PC-3 (cell line): ENCODE results near the gene ZSCAN5A. TPM values are rescaled to one million over a fixed set of nuclear protein-coding genes. Genes with fewer than 3 reads are reported as not detected.

Experiments used
- ATAC-seq: fragments of 200-7000 bp; cut with Tn5 transposase; 2 replicates; pipeline ENCODE4 v1.9.1; 2020; ENCODE audit warnings: mild to moderate bottlenecking, moderate library complexity
- BruUV-seq: library from RNA; stranded (reverse); fragments of 400-500 nt; replicated peaks from 2 replicates; lab custom pipeline; 2021; lab: Mats Ljungman, UMichigan
- CTCF ChIA-PET: fragments of 300-600 bp; sonication (Branson Sonifier 250); formaldehyde crosslinking; loops from one replicate; lab custom pipeline; 2022; ENCODE audit warnings: antibody characterized with exemption; lab: Charles Lee
- POLR2A ChIA-PET: fragments of 300-600 bp; sonication (Branson Sonifier 250); formaldehyde crosslinking; loops from one replicate; lab custom pipeline; 2022; ENCODE audit warnings: antibody characterized with exemption; ENCODE audit not compliant: unreplicated experiment; lab: Charles Lee
- DNase-seq: peaks from one replicate; pipeline ENCODE4 v3.0.0-alpha.2; 2015
- H2AFZ ChIP-seq: fragments of 300-600 bp; sonication (generic); 2 replicates; pipeline ENCODE4 v1.6.0; 2016; ENCODE audit warnings: antibody characterized with exemption, low read length
- H3F3A ChIP-seq: fragments of 300-600 bp; sonication (generic); one replicate; pipeline ENCODE4 v1.6.0; 2017; ENCODE audit warnings: antibody characterized with exemption, low read length, control low read depth, mild to moderate bottlenecking; ENCODE audit not compliant: unreplicated experiment
- H3K27ac ChIP-seq: fragments of 300-600 bp; sonication (generic); 2 replicates; pipeline ENCODE4 v1.5.1; 2016; ENCODE audit warnings: mild to moderate bottlenecking, low read length
- H3K27me3 ChIP-seq: fragments of 300-600 bp; sonication (generic); 2 replicates; pipeline ENCODE4 v1.6.1; 2016; ENCODE audit warnings: low read length, mixed read lengths
- H3K36me3 ChIP-seq: fragments of 300-600 bp; sonication (generic); 2 replicates; pipeline ENCODE4 v1.6.1; 2016; ENCODE audit warnings: low read depth, mixed run types, low read length, mixed read lengths
- H3K4me1 ChIP-seq: fragments of 300-600 bp; sonication (generic); 2 replicates; pipeline ENCODE4 v1.5.1; 2016; ENCODE audit warnings: low read length; ENCODE audit not compliant: insufficient read depth
- H3K4me2 ChIP-seq: fragments of 300-600 bp; sonication (generic); 2 replicates; pipeline ENCODE4 v1.6.0; 2016; ENCODE audit warnings: low read length
- H3K4me3 ChIP-seq: fragments of 300-600 bp; sonication (generic); 2 replicates; pipeline ENCODE4 v1.5.1; 2016; ENCODE audit warnings: mild to moderate bottlenecking, low read length, mixed read lengths
- H3K79me2 ChIP-seq: fragments of 300-600 bp; sonication (generic); 2 replicates; pipeline ENCODE4 v1.6.1; 2017; ENCODE audit warnings: low read length, mixed read lengths
- H3K9ac ChIP-seq: fragments of 300-600 bp; sonication (generic); 2 replicates; pipeline ENCODE4 v1.6.0; 2016; ENCODE audit warnings: mild to moderate bottlenecking, low read length
- H3K9me2 ChIP-seq: fragments of 300-600 bp; sonication (generic); replicated peaks from 2 replicates; pipeline ENCODE4 v1.6.1; 2016; ENCODE audit warnings: mixed run types, low read length, mixed read lengths
- H3K9me3 ChIP-seq: fragments of 300-600 bp; sonication (generic); 2 replicates; pipeline ENCODE4 v1.6.1; 2016; ENCODE audit warnings: low read length, mixed read lengths
- H4K20me1 ChIP-seq: fragments of 300-600 bp; sonication (generic); 2 replicates; pipeline ENCODE4 v1.6.1; 2016; ENCODE audit warnings: low read length, mixed read lengths
- CTCF ChIP-seq: fragments of 300-600 bp; sonication (generic); conservative IDR thresholded peaks from 2 replicates; pipeline ENCODE4 v1.5.1; 2017; ENCODE audit warnings: antibody characterized with exemption, low read depth, mild to moderate bottlenecking, low read length
- EZH2 ChIP-seq: fragments of 300-600 bp; sonication (generic); IDR thresholded peaks from one replicate; pipeline ENCODE4 v1.6.1; 2017; ENCODE audit warnings: antibody characterized with exemption, mild to moderate bottlenecking, low read length; ENCODE audit not compliant: unreplicated experiment
- EZH2phosphoT487 ChIP-seq: fragments of 300-600 bp; sonication (generic); IDR thresholded peaks from 2 replicates; pipeline ENCODE4 v1.6.1; 2018; ENCODE audit warnings: mild to moderate bottlenecking, antibody characterized with exemption, low read length, borderline replicate concordance
- intact Hi-C: fragments of 100-400 bp; cut with micrococcal nuclease; formaldehyde crosslinking; loops from 2 replicates; pipeline ENCODE4 v1.9.0; 2023
- total RNA-seq: library from RNA; depleted of rRNA; stranded (reverse); fragments of >200 nt; gene quantifications from 2 replicates; pipeline ENCODE4 v1.2.3, GENCODE V29; 2014

ZSCAN5A gene
- total RNA-seq, 1 experiment from 2014 or later, result 23.7 TPM

- no peaks in the 10 kb centered on the region for H3K9me2 ChIP-seq
- H2AFZ ChIP-seq, result no peak overlapping the region
- H3K27me3 ChIP-seq, result no peaks in the 10 kb centered on the region
- no peak overlapping the region for H3K9ac ChIP-seq
- no peaks in the 10 kb centered on the region for H4K20me1 ChIP-seq
- H3K4me2 ChIP-seq, result no peak overlapping the region
- intact Hi-C loops, result no loop called here
- no peaks in the 10 kb centered on the region for H3K79me2 ChIP-seq
- ATAC-seq (no peak), DNase-seq (no peak)
- H3F3A ChIP-seq, result no peaks in the 10 kb centered on the region
- no peak overlapping the region for H3K27ac ChIP-seq
- no peaks in the 10 kb centered on the region for H3K36me3 ChIP-seq
- no peaks in the 10 kb centered on the region for H3K9me3 ChIP-seq
- POLR2A ChIA-PET, result no interaction called here
- TF ChIP-seq EZH2, result no peak
- TF ChIP-seq CTCF, result no peak
- no peak for TF ChIP-seq EZH2phosphoT487
- H3K4me3 ChIP-seq, result no peak overlapping the region
- no TSS peak for BruUV-seq
- no peaks in the 10 kb centered on the region for H3K4me1 ChIP-seq
- CTCF ChIA-PET, result no interaction called here
Measured at GRCh38 chr19:56282809-56283208, 31.8 kb downstream of the ZSCAN5A start.

- no peaks in the 10 kb centered on the region for H4K20me1 ChIP-seq
- no TSS peak for BruUV-seq
- H3K9me2 ChIP-seq, result no peaks in the 10 kb centered on the region
- TF ChIP-seq CTCF (no peak), EZH2phosphoT487 (no peak)
- no peak overlapping the region for H3K4me3 ChIP-seq
- no peak overlapping the region for H3K4me2 ChIP-seq
- intact Hi-C loops, result no loop called here
- H3K4me1 ChIP-seq, result no peaks in the 10 kb centered on the region
- H3K9ac ChIP-seq, result no peak overlapping the region
- CTCF ChIA-PET, result interaction anchor here (0.8 kb wide), 1 partner anchor 60 kb away, joined by 5 read pairs; no protein-coding TSS in a partner anchor
- H3K27me3 ChIP-seq, result no peaks in the 10 kb centered on the region
- no peak overlapping the region for H2AFZ ChIP-seq
- no peaks in the 10 kb centered on the region for H3F3A ChIP-seq
- DNase-seq (peak; percentile 38), ATAC-seq (peak; percentile 53)
- no peaks in the 10 kb centered on the region for H3K9me3 ChIP-seq
- no peaks in the 10 kb centered on the region for H3K36me3 ChIP-seq
- no peaks in the 10 kb centered on the region for H3K79me2 ChIP-seq
- POLR2A ChIA-PET, result no interaction called here
- H3K27ac ChIP-seq, result no peak overlapping the region
Measured at GRCh38 chr19:56273563-56274117, 41.0 kb downstream of the ZSCAN5A start.

DNA sequence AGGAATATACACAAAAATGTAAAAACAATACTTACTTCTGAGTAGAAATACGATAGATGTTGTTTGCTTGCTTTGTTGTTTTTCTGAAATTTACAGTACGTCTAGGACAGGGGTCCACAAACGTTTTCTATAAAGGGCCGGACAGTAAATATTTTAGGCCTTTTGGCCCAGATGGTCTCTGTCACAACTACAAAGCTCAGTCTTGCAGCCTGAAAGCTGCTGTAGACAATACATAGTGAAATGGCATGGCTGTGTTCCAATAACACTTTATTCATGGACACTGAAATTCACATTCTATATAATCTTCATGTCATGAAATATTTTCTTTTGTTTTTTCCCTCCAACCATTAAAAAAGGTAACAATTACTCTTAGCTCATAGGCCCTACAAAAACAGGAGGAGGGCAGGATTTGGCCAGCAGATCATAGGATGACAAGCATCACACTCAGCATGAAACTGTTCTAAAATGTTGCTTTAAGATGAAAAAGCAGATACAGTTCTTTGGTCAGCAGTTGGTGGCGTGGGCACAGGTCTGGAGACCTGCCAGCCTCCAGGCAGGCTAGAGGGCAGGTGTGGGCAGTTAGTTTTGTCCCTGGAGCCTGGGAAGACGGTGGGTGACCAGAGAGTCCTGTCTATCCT is 42.4 kb downstream of the ZSCAN5A start, which contains the start of gene EDDM13:
TSS of gene EDDM13 (plus strand) at position 588 of the 638 bp plus-strand sequence. CDS start 87 bp downstream, outside the sequence.
- no peak within 1 kb of the TSS for H3K9ac ChIP-seq
- ChIA-PET CTCF (no interaction called here), POLR2A (no interaction called here)
- H3K36me3 ChIP-seq, result no peaks in the 10 kb centered on the region
- ATAC-seq (no peak), DNase-seq (no peak)
- H3K27me3 ChIP-seq, result no peaks in the 10 kb centered on the region
- H2AFZ ChIP-seq, result no peak within 1 kb of the TSS
- H3K4me1 ChIP-seq, result no peaks in the 10 kb centered on the region
- no TSS peak for BruUV-seq
- H4K20me1 ChIP-seq, result no peaks in the 10 kb centered on the region
- TF ChIP-seq EZH2, result no peak
- TF ChIP-seq EZH2phosphoT487, result no peak
- no peak for TF ChIP-seq CTCF
- H3K27ac ChIP-seq, result no peak within 1 kb of the TSS
- no peak within 1 kb of the TSS for H3K4me3 ChIP-seq
- H3F3A ChIP-seq, result no peaks in the 10 kb centered on the region
- H3K4me2 ChIP-seq, result no peak within 1 kb of the TSS
- H3K9me2 ChIP-seq, result no peaks in the 10 kb centered on the region
- intact Hi-C loops, result no loop called here
- no peaks in the 10 kb centered on the region for H3K9me3 ChIP-seq
- H3K79me2 ChIP-seq, result no peaks in the 10 kb centered on the region
